Endothelial cell of umbilical vein (primary cell): ENCODE results near the gene TIGD1. TPM values are rescaled to one million over a fixed set of nuclear protein-coding genes. Genes with fewer than 3 reads are reported as not detected.

Source experiments
- BruUV-seq: library from RNA; stranded (reverse); fragments of 400-500 nt; replicated peaks from 2 replicates; lab custom pipeline; 2021; lab: Mats Ljungman, UMichigan
- CTCF ChIA-PET: fragments of 300-600, 350-600 bp; sonication (Branson Sonifier 250); formaldehyde crosslinking; loops from one replicate; lab custom pipeline; 2021; ENCODE audit warnings: antibody characterized with exemption, inconsistent platforms; lab: Charles Lee
- POLR2A ChIA-PET: fragments of 300-600, 350-600 bp; sonication (Branson Sonifier 250); formaldehyde crosslinking; loops from one replicate; lab custom pipeline; 2021; ENCODE audit warnings: antibody characterized with exemption, inconsistent platforms; lab: Charles Lee
- DNase-seq: peaks from one replicate; pipeline ENCODE4 v3.0.0-alpha.2; 2011; ENCODE audit warnings: low read depth, low spot score
- FAIRE-seq: peaks from 2 replicates; lab custom pipeline; 2011; peaks lifted over from hg19 to GRCh38; lab: Jason Lieb, UNC
- H2AFZ ChIP-seq: 2 replicates; pipeline ENCODE4 v1.6.0; 2012; ENCODE audit warnings: low read depth, low read length, control low read depth, inconsistent platforms
- H3K27ac ChIP-seq: 2 replicates; pipeline ENCODE4 v1.5.1; 2011; ENCODE audit warnings: low read depth, mild to moderate bottlenecking, control low read depth, low read length, moderate library complexity; ENCODE audit not compliant: insufficient read depth
- H3K27me3 ChIP-seq, 2 experiments: 2 replicates each; pipeline versions ENCODE4 v1.6.0 to v1.6.1; 2011; ENCODE audit warnings: low read length in 2 of 2, mixed read lengths in 1 of 2; ENCODE audit not compliant: control insufficient read depth in 2 of 2, insufficient read depth in 2 of 2
- H3K36me3 ChIP-seq, 2 experiments: 2 replicates in 1 of 2; 3 replicates in 1 of 2; pipeline ENCODE4 v1.5.1; 2011; ENCODE audit warnings: low read length in 2 of 2, mild to moderate bottlenecking in 1 of 2, moderate library complexity in 1 of 2; ENCODE audit not compliant: control insufficient read depth in 2 of 2, insufficient read depth in 2 of 2; ENCODE audit errors: extremely low read depth in 1 of 2
- H3K4me1 ChIP-seq: 3 replicates; pipeline ENCODE4 v1.5.1; 2011; ENCODE audit warnings: mild to moderate bottlenecking, low read length; ENCODE audit not compliant: control insufficient read depth, insufficient read depth; ENCODE audit errors: extremely low read depth
- H3K4me2 ChIP-seq: 2 replicates; pipeline ENCODE4 v1.6.1; 2011; ENCODE audit warnings: low read length, control low read depth, mixed read lengths; ENCODE audit not compliant: insufficient read depth
- H3K4me3 ChIP-seq, 3 experiments: fragments of 200-600 bp in 1 of 3; sonication (generic), shearing (Covaris generic) in 1 of 3; replicated peaks in 1 of 3; 2 replicates each; pipeline ENCODE4 v1.5.1; 2011 to 2016; ENCODE audit warnings: control low read depth in 3 of 3, low read length in 3 of 3, mild to moderate bottlenecking in 2 of 3, inconsistent platforms in 1 of 3, low read depth in 1 of 3, moderate library complexity in 1 of 3; ENCODE audit not compliant: insufficient read depth in 1 of 3
- H3K79me2 ChIP-seq: 2 replicates; pipeline ENCODE4 v1.6.0; 2012; ENCODE audit warnings: low read length, inconsistent platforms; ENCODE audit not compliant: control insufficient read depth, insufficient read depth
- H3K9ac ChIP-seq: replicated peaks from 2 replicates; pipeline ENCODE3; 2011; ENCODE audit warnings: low read length, control low read depth; ENCODE audit not compliant: insufficient read depth; ENCODE audit errors: extremely low read depth
- H3K9me1 ChIP-seq: replicated peaks from 3 replicates; pipeline ENCODE4 v1.6.0; 2011; ENCODE audit warnings: mild to moderate bottlenecking, low read length; ENCODE audit not compliant: control insufficient read depth, insufficient read depth; ENCODE audit errors: extremely low read depth
- H3K9me3 ChIP-seq: replicated peaks from 2 replicates; pipeline ENCODE4 v1.5.1; 2012; ENCODE audit warnings: low read length, inconsistent platforms; ENCODE audit not compliant: control insufficient read depth, insufficient read depth
- H4K20me1 ChIP-seq: replicated peaks from 2 replicates; pipeline ENCODE3; 2011; ENCODE audit warnings: mild to moderate bottlenecking, low read length; ENCODE audit not compliant: control insufficient read depth, insufficient read depth; ENCODE audit errors: extremely low read depth
- EZH2 ChIP-seq: IDR thresholded peaks from 2 replicates; pipeline ENCODE4 v1.6.1; 2012; ENCODE audit warnings: borderline replicate concordance, low read depth, mild to moderate bottlenecking, moderate library complexity, low read length, inconsistent platforms; ENCODE audit not compliant: severe bottlenecking
- FOS ChIP-seq: IDR thresholded peaks from 2 replicates; pipeline ENCODE4 v1.6.1; 2011; ENCODE audit warnings: mild to moderate bottlenecking, low read length, moderate library complexity, borderline replicate concordance; ENCODE audit not compliant: insufficient read depth
- GATA2 ChIP-seq: IDR thresholded peaks from 2 replicates; pipeline ENCODE4 v1.7.0; 2011; ENCODE audit warnings: low read depth, mild to moderate bottlenecking, moderate library complexity, mixed read lengths, low read length; ENCODE audit not compliant: insufficient read length, insufficient read depth
- JUN ChIP-seq: IDR thresholded peaks from 2 replicates; pipeline ENCODE4 v1.6.1; 2011; ENCODE audit warnings: borderline replicate concordance, low read depth; ENCODE audit not compliant: insufficient read length, insufficient read depth
- MYC ChIP-seq: IDR thresholded peaks from one replicate; pipeline ENCODE4 v1.6.1; 2011; ENCODE audit warnings: mild to moderate bottlenecking, low read depth, low read length
- POLR2A ChIP-seq: IDR thresholded peaks from 2 replicates; pipeline ENCODE4 v1.6.1; 2012; ENCODE audit warnings: low read depth, mild to moderate bottlenecking, control low read depth, low read length
- POLR2AphosphoS5 ChIP-seq: IDR thresholded peaks from 2 replicates; pipeline ENCODE4 v1.6.1; 2012; ENCODE audit warnings: low read depth, mild to moderate bottlenecking, control low read depth, low read length, moderate library complexity; ENCODE audit not compliant: insufficient read depth
- dilution Hi-C: fragments of 300-500 bp; cut with MboI; formaldehyde crosslinking; loops from one replicate; pipeline ENCODE4 v1.15.0; 2019; ENCODE audit warnings: low sequenced_read_pairs; ENCODE audit not compliant: extremely low pct_ligation_motif_present
- intact Hi-C: fragments of 100-400 bp; cut with micrococcal nuclease; formaldehyde crosslinking; loops from one replicate; pipeline ENCODE4 v1.10.0; 2022
- polyA plus RNA-seq, 4 experiments: library from polyadenylated mRNA; depleted of rRNA in 3 of 4; stranded (reverse) in 3 of 4; unstranded in 1 of 4; fragments of >200 nt; gene quantifications; 2 replicates each; pipeline versions ENCODE4 v1.2.1 to v1.2.3, GENCODE V29; 2011 to 2012; ENCODE audit warnings: missing spikeins in 1 of 4
- total RNA-seq: library from RNA; stranded (reverse); gene quantifications from 2 replicates; pipeline ENCODE4 v1.2.3, GENCODE V29; 2021
- TF ChIP-seq, protein P1 (sequence below): IDR thresholded peaks from 2 replicates; pipeline ENCODE4 v1.6.1; 2011; ENCODE audit not compliant: insufficient read depth, insufficient read length
- TF ChIP-seq, protein P2 (sequence below), 2 donors: IDR thresholded peaks; 1 replicate in 1 of 2; 2 replicates in 1 of 2; pipeline ENCODE4 v1.5.1; 2011; ENCODE audit warnings: low read length in 2 of 2, mild to moderate bottlenecking in 2 of 2, moderate library complexity in 2 of 2, control low read depth in 1 of 2, inconsistent platforms in 1 of 2, low read depth in 1 of 2; ENCODE audit not compliant: insufficient read depth in 1 of 2; ENCODE audit errors: extremely low read depth in 1 of 2

The TIGD1 gene
- total and polyA plus RNA-seq, 2 donors (not counting 3 experiments of a cell fraction or from before 2014, with no cell fraction given): 1.6 to 3.3 TPM

DNA sequence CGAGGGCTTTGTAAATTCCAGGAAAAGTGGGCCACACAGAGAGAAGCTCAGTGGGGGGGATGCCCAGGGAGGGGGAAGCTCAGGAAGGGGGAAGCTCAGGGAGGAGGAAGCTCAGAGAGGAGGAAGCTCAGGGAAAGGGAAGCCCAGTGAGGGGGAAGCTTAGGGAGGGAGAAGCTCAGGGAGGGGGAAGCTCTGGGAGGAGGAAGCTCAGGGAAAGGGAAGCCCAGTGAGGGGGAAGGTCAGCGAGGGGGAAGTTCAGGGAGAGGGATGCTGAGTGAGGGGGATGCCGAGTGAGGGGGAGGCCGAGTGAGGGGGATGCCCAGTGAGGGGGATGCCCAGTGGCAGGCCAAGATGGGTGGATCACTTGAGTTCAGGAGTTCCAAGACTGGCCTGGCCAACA is 11.7 kb downstream of the TIGD1 start:
- ChIA-PET POLR2A (no interaction called here), CTCF (interaction anchor here (0.7 kb wide), 1 partner anchor 349 kb away, joined by 3 read pairs; no protein-coding TSS in a partner anchor)
- no peak overlapping the region for H3K4me3 ChIP-seq
- no TSS peak for BruUV-seq
- no peak for DNase-seq
- no peak overlapping the region for H3K4me2 ChIP-seq
- no peaks in the 10 kb centered on the region for H3K4me1 ChIP-seq
- H3K9me3 ChIP-seq: no peaks in the 10 kb centered on the region
- no peaks in the 10 kb centered on the region for H3K27me3 ChIP-seq
- no peak for FAIRE-seq
- H3K36me3 ChIP-seq: no peaks in the 10 kb centered on the region
- no peaks in the 10 kb centered on the region for H3K79me2 ChIP-seq
- H2AFZ ChIP-seq: no peak overlapping the region
- H3K9me1 ChIP-seq: no peaks in the 10 kb centered on the region
- H3K9ac ChIP-seq: no peak overlapping the region
- no peak overlapping the region for H3K27ac ChIP-seq
- dilution Hi-C loops: no loop called here
- intact Hi-C loops: no loop called here
- H4K20me1 ChIP-seq: no peaks in the 10 kb centered on the region
- TF ChIP-seq FOS: no peak
- TF ChIP-seq MYC: no peak
- TF ChIP-seq EZH2: no peak
- TF ChIP-seq POLR2A: no peak
- no peak for TF ChIP-seq POLR2AphosphoS5
- TF ChIP-seq GATA2: no peak
- no peak for TF ChIP-seq JUN
- TF ChIP-seq, protein P1, sequence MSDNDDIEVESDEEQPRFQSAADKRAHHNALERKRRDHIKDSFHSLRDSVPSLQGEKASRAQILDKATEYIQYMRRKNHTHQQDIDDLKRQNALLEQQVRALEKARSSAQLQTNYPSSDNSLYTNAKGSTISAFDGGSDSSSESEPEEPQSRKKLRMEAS: no peak
- TF ChIP-seq, protein P2, sequence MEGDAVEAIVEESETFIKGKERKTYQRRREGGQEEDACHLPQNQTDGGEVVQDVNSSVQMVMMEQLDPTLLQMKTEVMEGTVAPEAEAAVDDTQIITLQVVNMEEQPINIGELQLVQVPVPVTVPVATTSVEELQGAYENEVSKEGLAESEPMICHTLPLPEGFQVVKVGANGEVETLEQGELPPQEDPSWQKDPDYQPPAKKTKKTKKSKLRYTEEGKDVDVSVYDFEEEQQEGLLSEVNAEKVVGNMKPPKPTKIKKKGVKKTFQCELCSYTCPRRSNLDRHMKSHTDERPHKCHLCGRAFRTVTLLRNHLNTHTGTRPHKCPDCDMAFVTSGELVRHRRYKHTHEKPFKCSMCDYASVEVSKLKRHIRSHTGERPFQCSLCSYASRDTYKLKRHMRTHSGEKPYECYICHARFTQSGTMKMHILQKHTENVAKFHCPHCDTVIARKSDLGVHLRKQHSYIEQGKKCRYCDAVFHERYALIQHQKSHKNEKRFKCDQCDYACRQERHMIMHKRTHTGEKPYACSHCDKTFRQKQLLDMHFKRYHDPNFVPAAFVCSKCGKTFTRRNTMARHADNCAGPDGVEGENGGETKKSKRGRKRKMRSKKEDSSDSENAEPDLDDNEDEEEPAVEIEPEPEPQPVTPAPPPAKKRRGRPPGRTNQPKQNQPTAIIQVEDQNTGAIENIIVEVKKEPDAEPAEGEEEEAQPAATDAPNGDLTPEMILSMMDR (IDR thresholded peaks at IDR 0.05; ENCODE audit: extremely low read depth in 1 of 2, insufficient read depth in 1 of 2, low read depth in 1 of 2, low read length in 2 of 2): no peak
